GM21723 (cell line): ENCODE data around the gene DNASE1L2.

Experiments used
- ATAC-seq: cut with Tn5 transposase; IDR thresholded peaks from one replicate; pipeline ENCODE4 v1.9.1; 2021; ENCODE audit warnings: mild to moderate bottlenecking, moderate library complexity; ENCODE audit not compliant: unreplicated experiment

Gene DNASE1L2, protein sequence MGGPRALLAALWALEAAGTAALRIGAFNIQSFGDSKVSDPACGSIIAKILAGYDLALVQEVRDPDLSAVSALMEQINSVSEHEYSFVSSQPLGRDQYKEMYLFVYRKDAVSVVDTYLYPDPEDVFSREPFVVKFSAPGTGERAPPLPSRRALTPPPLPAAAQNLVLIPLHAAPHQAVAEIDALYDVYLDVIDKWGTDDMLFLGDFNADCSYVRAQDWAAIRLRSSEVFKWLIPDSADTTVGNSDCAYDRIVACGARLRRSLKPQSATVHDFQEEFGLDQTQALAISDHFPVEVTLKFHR

DNA sequence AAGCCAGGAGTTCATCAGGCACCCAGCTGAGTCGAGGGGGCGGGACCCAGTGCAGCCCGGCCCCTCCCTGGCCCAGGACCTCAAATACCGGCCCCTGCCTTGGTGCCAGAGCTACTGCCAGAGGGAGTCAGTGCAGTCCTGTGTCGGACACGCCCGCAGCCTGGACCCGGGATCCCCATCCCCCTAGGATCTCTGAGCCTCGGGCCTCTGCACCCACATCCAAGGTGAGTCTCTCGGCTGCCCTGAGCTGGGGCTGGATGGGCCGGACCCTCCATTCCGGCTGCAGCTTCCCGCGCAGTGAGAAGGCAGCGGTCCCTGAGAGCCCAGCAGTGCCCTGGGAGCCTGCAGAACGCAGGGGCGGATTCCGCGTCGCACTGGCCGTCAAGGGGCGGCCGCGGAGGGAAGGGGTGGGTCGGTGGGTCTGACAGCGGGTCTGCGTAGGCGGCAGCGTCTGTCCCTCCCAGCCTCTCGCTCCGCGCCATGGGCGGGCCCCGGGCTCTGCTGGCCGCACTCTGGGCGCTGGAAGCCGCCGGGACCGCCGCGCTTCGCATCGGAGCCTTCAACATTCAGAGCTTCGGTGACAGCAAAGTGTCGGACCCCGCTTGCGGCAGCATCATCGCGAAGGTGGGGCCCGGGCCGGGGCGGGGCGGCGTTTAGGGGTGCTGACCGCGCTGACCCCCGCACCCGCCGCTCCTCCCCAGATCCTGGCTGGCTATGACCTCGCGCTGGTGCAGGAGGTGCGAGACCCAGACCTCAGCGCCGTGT, at the start of gene DNASE1L2:
Gene DNASE1L2 (plus strand): TSS at position 108 of the 765 bp plus-strand sequence. CDS start 373 bp downstream, at position 481.
- ATAC-seq: no peak

DNA sequence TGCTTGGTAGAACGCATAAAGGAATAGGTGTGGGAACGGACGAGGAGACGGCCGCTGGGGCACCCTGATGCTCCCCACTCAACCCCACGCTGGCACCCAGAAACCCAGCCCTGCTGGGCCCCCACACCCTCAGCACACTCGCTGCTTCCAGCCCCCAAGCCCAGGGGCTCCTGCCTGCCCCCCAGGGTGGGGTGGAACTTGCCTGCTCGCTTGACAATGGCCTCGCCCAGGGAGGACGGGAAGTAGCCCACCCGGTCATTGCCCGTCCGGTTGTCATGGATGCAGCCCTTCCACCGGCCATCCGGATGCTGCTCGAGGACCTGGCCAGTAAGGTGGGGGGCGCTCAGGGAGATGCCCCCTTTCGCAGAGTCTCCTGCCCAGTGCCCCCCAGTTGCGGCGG, 49.7 kb upstream of the DNASE1L2 start:
- no peak for ATAC-seq

DNA sequence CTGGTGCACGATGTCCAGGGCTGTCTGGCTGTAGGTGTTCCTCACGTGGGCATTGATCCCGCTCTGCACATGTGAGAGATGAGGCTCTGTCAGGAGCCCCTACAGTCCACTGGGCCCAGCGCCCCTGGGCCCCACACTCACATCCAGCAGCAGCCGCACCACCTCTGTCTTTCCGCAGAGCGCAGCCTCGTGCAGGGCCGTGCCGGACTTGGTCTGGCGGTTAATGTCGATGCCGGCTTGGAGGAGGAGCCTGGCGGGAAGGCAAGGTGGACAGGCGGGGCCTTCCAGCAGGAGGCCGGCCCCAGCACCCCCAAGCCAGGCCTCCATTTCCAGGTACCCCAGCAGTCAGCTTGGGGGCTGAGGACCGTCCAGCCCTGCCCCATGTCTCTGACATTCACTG, 49.0 kb upstream of the DNASE1L2 start:
- no peak for ATAC-seq

DNA sequence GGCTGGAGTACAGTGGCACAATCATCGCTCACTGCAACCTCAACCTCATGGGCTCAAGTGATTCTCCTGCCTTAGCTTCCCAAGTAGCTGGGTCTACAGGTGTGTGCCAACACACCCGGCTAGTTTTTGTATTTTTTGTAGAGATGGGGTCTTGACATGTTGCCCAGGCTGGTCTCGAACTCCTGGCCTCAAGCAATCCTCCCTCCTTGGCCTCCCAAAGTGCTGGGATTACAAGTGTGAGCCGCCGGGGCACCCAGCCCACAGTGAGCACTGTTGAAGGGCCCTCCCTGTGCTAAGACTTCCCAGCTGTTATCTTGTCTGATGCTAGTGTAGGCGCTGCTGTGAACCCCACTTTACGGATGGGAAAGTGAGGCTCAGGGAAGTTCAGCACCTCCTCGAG, 47.8 kb upstream of the DNASE1L2 start:
- ATAC-seq: no peak

DNA sequence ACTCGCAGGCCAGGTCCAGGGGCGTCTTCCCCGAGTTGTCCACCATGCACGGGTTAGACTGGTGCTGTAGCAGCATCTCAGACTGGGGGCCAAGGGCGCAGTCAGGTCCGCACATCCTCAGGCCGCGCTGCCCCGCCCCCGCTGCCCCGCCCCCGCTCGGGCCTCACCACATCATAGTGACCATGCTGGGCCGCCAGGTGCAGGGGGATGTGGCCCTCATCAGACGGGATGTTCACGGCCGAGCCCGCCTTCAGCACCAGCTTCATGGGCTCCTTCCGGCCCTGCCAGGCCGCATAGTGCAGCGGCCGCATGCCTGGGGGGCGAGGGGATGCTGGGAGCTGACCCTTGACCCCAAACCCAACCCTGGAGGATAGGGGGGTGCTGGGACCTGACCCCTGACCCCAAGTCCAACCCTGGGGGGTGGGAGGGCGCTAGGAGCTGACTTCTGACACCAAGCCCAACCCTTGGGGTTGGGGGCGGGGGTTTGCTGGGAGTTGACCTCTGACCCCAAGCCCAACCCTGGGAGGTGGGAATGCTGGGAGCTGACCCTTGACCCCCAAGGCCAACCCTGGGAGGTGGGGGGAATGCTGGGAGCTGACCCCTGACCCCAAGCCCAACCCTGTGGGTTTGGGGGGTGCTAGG, 46.9 kb upstream of the DNASE1L2 start:
- ATAC-seq: no peak

DNA sequence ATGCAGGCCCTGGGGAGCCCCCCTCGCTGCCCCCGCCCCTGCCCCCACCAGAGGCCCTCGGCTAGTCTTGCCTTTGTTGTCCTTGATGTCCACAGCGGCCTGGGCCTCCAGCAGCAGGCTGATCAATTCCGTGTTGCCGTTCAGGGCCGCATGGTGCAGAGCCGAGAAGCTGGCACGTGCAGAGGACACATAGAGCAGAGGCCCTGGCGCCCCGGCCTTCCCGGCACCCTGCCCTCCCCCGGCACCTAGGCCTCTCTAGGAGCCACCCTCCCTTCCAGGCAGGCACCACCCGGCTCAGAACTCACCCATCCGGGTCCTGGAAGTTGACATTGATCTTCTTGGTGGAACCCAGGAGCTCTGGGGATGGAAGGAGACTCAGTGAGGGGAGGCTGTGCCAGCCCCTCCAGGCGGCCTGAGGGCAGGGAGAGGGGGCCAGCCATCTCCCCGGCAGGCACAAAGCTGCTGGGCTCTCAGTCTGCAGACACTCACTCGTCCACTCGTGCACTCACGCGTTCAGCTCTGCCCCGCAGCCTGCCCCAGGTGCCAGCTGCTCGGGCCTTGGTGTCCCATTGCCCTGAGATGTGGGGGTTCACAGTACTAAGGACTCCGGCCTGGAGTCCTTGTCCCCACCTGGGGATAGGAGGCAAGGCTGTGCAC, 46.1 kb upstream of the DNASE1L2 start:
- no peak for ATAC-seq

DNA sequence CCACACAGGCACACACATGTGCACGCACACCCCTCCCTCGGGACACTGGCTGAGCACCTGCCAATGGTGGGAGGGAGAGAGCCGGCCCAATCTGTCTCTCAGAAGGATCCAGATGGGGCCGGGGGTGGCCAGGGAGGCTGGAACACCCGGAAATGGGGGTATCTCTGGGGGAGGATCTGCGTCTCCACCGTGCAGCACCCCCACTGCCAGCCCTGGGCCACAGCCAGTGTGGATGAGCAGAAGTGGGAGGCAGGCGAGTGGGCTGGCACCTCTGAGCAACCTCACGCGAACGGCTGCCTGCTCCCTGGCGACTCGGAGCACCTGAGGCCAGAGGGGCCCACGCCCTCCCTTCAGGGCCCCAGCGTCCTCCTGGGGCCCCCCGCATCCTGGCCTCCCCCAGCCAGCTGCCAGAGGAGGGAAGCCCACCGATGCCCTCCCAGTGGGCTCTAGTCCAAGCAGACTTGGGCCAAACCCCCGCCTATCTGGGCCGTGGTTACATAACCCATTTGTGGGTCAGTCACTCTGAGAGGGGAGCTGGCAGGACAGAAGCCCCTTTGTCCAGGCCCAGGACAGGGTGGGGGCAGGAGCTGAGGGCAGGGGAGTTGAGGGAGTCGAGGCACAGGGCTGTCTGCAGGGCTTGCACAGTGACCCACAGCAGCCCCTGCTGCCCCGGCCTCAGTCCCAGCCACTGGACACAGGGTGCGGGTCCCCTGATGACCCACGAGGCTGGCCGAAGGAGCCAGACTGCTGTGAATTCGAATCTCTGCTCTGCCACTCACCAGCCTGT, 45.4 kb upstream of the DNASE1L2 start:
- no peak for ATAC-seq

DNA sequence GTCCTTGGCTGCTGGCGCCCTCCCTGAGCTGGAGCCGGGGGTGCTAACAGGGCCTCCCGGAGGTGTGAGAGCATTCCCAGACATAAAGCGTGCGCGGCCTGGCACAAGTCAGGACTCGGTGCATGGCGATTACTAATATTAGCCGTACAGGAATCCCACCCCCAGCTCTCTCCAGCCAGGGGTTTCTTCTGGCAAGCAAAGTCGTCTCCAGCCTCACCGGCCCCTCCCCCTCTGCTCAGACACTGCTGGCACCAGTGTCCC, 44.9 kb upstream of the DNASE1L2 start:
- no peak for ATAC-seq

DNA sequence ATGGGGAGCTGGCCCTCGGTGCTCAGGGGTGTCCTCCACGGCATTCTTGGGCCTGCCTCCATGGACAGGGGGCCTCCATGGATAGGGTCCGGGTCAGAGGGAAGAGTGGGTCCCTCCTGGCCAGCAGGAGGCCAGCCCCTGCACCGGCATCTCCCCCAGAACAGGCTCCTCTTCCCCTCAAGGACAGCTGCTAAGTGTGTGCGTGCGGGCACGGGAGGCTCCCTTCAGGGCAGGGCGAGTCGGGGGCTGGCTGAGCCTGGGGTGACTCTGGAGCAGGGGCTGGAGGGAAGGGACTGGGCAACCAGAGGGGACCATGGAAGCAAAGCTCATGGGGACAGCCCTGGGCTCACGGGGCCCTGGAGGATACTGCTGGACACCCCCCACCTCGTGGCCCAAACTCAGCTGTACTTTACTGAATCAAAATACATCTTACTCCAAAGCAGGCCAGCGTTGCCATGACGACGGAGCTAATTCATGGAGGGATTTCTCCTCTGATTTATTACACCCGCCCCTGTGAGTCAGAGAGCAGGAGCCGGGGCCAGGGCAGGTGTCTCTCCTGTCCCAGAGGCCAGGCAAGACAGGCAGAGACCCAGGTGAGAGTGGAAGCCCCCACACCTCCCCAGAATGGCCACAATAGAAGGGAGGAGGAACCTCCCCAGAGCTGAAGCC, 41.9 kb upstream of the DNASE1L2 start:
- ATAC-seq: no peak

DNA sequence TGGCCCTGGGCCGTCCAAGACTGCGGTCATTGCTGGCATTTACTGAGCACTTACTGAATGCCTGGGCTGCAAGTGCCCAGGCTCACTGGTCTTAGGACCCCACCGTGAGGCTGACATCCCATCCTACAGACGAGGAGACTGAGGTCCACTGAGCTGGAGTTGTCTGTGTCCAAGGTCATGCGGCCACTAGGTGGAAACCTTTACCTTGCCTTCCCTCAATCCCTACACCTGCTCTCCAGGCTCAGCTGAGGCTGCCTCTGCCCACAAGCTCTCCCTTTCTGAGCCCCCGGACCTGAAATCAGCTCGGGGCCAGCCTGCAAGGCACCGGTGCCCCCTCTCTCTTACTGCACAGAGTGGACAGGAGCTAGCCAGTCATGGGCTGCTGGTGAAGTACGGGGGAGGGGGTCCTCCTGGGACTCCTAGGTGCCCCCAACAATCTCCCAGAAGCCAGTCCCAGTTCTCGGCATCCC, 41.4 kb upstream of the DNASE1L2 start:
- ATAC-seq: no peak

DNA sequence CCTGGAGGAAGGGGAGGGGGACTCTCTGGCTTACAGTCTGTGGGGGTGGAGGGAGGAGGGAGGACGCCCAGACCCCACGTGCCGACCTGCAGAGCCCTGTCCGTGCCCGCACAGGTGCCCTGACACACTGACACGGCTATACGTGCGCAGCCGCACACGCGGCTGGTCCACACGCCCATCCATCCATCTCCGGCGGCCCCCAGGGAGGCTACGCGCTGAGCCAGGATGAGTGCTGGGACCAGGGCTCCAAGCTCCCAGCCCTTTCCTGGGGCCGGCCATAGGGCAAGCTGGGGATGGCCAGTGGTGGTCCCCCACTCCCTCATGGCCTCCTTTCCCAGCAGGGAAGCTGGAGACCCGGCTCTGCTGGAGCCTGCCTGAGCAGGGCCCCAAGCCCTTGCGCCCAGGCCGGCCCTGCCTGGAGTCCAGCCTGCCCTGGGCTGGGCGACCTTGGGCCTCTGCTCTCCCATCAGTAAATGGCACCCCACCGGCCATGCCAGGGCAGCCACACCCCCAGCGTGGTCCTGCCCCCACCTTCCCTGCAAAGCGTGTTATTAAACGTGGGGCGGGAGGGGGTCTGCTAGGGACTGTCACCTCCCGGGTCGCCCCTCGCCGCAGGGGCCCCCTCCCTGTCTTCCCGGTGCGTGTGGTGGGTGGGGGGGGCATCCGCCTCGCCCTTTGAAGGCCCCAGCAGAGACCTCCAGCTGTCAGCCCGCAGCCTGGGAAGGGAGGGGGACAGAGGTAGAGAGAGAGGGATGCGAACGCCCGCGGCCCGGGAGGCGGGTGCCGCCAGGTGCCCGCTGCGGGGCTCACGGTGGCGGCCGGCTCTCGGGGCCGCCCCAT, 40.7 kb upstream of the DNASE1L2 start:
- no peak for ATAC-seq

DNA sequence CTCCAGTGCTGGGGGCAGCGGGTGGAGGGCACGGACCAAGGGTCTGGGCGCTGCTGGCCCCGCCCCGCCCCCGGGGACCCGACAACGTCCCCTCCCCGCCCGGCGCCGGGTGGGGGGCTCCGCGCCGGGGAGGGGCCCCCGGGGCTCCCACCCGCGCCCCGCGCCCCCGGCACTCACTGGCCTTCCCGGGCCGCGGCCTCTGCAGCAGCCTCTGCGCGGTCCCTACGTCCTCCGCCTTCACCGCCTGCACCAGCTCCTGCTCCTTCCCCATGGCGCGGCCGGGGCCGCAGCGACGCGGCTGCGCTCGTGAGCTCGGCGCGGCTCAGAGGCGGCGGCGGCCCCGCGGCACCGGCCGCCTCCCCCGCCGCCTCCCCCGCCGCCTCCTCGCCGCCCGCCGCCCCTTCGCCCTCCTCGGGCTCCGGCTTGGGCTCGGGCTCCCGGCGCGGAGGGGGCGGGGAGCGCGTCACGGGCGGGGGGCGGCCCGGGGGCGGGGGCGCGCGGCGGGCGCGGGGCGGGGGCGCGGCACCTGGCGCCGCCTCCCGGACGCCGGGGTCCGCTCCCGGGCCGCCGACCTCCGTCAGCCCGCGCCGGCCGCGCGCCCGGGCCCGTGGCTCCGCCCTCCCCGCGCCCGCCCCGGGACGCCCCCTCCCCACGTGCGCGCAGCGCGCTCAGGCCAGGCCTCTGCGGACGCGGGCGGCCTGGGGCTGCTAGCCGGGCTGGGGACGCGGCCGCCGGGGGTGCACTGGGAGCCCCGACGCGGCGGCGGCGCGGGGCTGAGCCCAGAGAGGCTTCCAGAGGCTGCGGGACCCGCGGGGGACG, 39.9 kb upstream of the DNASE1L2 start, which contains the start of gene CASKIN1:
Gene CASKIN1 (minus strand): TSS at position 444 of the 819 bp plus-strand sequence. CDS start 173 bp downstream, at position 271.
- ATAC-seq: no peak

DNA sequence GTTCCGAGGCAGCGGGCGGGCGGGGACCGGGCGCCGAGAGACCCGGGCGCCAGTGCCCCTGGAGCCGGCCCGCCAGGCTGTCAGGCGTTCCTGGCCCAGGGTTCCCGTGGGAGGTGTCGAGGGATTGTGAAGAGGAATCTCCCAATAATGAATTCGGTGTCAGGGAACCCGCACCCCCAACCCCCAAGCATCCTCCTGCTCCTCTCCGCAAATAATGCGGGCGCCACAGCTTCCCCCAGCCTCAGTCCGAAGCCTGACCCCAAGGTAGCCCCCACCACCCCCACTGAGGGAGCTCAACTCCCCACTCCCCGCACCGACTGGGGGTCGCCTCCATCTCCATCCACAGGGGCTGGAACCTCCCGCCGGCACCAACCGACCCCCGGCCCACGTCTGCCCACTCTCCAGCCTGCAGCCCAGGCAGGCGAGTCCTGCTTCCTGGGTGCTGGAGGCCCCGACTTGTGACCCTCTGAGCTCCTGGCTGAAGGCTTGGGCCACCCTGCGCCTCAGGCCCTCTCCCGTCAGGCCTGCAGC, 39.2 kb upstream of the DNASE1L2 start:
- no peak for ATAC-seq

DNA sequence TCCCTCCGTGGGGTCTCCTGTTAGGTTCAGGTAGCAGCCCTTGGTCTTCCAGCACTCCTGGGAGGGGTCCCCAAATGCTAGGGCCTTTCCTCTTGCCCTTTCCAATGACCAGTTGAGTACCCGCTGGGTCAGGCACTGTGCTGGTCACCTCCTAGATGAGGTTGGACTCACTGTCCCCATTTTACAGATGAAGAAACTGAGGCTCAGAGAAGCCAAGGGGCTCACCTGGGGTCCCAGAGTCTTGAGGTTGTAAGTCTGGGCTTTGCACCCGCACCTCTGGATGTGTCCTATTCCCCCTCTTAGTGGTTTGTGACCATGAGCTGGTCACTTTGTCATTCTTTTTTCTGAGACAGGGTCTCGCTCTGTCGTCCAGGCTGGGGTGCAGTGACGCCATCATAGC, 38.5 kb upstream of the DNASE1L2 start:
- no peak for ATAC-seq

DNA sequence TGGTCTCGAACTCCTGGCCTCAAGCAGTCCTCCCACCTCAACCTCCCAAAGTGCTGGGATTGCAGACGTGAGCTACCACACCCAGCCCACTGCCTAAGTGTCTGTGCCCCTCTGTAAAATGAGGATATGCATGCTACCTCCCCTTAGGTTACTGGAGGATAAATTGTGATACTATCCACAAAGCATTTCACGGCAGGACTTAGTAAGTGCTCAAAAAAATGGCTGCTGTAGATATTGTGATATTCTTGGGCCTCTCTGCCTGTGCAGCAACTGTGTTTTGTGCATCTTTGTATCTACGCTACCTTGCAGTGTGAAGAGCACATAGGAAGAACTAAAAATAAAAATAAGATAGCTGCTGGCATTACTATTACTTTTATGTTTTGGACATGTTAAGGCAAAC, 38.0 kb upstream of the DNASE1L2 start:
- ATAC-seq: no peak

DNA sequence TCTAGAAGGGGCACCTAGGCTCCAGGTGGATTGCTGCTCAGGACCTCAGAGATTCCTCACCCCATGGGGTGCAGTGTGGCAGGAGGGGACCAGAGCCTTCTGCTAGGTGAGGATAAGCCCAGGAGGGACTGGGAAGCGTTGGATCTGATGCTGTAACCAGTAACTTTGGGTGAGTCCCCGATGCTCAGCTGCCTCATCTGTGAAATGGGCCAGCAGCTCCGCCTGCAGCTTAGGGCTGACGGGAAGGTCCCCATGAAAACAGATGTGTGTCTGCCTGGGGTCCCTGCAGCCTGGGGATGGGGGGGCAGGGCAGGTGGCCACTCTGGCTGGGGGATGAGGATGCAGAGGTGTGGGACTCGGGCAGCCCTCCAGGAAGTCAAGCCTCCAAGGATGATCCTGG, 37.1 kb upstream of the DNASE1L2 start:
- no peak for ATAC-seq

DNA sequence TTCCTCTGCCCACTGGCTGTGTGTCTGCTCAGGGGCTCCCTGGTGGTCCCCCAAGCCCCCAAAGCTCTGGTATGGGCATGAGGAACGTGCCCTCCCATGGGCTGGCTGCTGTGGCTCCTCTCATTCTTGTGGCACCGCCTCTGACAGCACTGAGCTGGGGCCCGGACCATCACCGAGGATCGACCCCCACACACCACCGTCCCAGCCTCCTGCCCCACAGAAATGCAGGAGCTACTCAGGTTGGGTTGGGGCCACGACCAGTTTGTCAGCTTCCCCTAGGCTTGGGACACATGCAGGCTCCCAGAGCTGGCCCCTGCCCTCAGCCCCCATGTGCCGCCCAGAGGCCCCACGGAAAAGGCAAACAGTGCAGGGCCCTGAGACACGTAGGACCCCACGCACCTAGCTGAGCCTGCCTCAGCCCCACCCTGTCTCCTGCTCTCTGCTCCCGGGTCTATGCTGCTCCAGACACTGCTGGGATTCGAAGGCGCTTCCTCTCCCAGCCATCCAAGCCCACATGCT, 36.6 kb upstream of the DNASE1L2 start:
- no peak for ATAC-seq

DNA sequence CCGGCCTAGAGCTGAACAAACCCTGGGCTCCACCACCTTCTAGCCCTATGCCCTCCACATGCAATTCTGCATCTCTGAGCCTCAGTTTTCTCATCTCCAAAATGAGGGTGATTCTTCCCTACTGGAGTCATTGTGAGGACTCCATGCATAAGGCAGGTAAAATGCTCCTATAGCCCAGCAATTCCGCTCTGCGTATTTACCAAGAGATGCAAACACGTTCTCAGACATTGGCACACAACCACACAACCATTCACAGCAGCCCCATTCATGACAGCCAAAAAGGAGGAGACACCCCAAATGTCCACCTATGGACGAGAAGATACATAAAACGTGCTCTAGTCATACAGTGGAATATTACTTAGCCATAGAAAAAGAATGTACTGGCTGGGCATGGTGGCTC, 35.9 kb upstream of the DNASE1L2 start:
- ATAC-seq: no peak
